Coronary artery (tissue), 2 donors: ENCODE data around the gene ECI2.

Experiments used
- DNase-seq: peaks from one replicate; pipeline ENCODE4 v3.0.0-alpha.2; 2017; ENCODE audit warnings: low spot score
- H3K27ac ChIP-seq, 2 donors: fragments of 200-600 bp; sonication (generic); one replicate each; pipeline ENCODE4 v1.5.1; 2016 to 2019
- H3K4me3 ChIP-seq: fragments of 200-600 bp; sonication (generic); 2 replicates; pipeline ENCODE4 v1.5.1; 2016; ENCODE audit warnings: mild to moderate bottlenecking, moderate library complexity
- TF ChIP-seq, protein P1 (sequence below): fragments of 200-600 bp; sonication (generic); IDR thresholded peaks from one replicate; pipeline ENCODE4 v1.5.1; 2019; ENCODE audit warnings: antibody characterized with exemption

ECI2 gene

GRCh38 chr6:4172368-4172767 lies 37.0 kb upstream of the ECI2 start:
- TF ChIP-seq, protein P1, sequence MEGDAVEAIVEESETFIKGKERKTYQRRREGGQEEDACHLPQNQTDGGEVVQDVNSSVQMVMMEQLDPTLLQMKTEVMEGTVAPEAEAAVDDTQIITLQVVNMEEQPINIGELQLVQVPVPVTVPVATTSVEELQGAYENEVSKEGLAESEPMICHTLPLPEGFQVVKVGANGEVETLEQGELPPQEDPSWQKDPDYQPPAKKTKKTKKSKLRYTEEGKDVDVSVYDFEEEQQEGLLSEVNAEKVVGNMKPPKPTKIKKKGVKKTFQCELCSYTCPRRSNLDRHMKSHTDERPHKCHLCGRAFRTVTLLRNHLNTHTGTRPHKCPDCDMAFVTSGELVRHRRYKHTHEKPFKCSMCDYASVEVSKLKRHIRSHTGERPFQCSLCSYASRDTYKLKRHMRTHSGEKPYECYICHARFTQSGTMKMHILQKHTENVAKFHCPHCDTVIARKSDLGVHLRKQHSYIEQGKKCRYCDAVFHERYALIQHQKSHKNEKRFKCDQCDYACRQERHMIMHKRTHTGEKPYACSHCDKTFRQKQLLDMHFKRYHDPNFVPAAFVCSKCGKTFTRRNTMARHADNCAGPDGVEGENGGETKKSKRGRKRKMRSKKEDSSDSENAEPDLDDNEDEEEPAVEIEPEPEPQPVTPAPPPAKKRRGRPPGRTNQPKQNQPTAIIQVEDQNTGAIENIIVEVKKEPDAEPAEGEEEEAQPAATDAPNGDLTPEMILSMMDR = no peak
- DNase-seq = no peak

DNA sequence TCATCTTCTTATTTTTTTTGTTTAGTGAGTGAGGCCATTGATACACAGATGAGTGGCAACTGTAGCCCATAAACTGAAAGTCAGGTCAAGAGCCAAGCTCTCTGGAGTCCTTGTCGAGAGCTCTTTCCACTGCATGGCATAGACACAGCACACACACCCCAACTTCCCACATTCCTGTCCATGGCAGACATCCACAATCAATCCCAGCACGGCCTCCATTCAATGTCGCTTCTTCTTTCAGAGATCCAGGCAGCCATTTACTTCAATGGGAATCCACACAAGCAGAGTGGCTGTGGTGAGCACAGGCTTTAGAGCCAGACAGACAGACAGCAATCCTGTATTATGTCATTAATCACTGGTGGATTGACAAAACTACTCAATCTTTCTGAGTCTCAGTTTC lies 34.9 kb upstream of the ECI2 start:
- no peak overlapping the region for H3K4me3 ChIP-seq
- TF ChIP-seq, protein P1 = no peak
- DNase-seq = no peak
- H3K27ac ChIP-seq = no peak overlapping the region

More at GRCh38 chr6:4172368-4172767, 37.0 kb upstream of the ECI2 start:
- no peak overlapping the region for H3K27ac ChIP-seq
- no peak overlapping the region for H3K4me3 ChIP-seq

DNA sequence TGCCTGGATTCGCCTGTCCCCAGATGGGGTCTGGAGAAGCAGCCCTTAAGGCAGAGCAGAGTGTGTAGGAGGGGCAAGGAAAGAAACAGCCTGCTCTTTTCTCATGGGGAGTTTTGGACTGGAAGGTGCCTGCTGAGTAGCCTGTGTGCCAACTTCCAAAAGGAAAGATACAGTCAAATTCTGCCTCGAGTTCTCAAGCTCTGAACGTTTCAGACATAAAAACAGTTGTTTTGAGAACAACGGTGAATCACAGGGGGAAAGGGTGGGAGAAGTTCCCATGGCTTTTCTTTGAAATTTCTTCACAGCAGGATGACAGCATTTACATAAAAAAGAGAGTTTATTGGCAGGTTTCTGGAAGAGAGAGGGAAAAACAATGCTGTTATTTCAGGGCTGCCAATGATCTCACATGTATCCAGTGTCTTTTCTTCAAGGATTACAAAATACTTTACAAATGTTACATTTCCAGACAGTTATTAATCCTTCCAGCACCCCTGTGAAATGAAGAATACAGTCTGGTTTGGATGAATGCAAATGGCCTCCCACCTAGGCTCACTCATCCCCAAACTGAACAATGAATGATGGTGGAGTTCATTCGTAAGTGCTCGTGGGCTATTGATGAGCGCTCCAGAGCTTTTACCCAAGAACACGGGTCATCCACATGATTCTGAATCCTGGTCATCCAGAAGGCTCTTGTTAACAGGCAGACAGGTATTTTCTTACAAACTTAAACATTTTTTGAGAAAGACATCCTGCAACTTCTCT lies 33.8 kb upstream of the ECI2 start:
- no peak overlapping the region for H3K4me3 ChIP-seq
- no peak for DNase-seq
- H3K27ac ChIP-seq = no peak overlapping the region
- TF ChIP-seq, protein P1 = no peak

DNA sequence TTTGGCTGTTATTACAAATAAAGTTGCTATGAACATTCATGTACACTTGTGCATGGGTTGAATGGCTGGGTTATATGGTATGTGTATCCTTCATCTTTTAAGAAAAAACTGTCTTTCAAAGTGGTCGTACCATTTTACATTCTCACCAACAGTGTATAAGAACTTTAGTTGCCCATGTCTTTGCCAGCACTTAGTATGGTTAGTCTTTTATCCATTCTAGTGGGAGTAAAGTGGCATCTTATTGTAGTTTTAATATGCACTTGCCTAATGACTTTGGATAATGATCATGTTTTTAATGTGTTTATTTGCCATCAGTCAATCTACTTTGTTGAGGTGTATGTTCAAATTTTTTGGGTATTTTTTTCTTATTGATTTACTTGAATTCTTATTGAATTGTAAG lies 32.5 kb upstream of the ECI2 start:
- DNase-seq = no peak
- TF ChIP-seq, protein P1 = no peak
- no peak overlapping the region for H3K4me3 ChIP-seq
- H3K27ac ChIP-seq = no peak overlapping the region

GRCh38 chr6:4167123-4167522 lies 31.7 kb upstream of the ECI2 start:
- TF ChIP-seq, protein P1 = no peak
- Histone ChIP-seq H3K27ac (no peak overlapping the region), H3K4me3 (no peak overlapping the region)
- DNase-seq = no peak

DNA sequence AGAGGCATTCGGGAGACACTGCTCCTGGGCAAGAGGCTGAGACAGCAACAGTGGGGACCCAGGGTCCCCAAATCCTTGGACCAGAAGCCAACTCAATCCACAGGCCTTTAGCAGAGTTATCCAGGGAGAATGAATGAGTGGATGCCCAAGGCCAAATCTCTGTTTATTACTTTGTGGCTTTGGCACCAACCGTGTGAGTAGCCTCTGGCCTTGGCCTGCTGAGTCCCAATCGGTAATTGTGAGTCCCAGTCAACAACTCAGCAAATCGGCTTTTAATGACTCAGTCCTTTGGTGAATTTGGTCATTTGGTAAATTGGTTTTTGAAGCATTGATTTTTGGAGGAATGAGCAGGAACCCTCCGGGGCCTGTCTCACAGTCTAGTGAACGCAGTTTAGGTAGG lies 29.1 kb upstream of the ECI2 start:
- DNase-seq = no peak
- Histone ChIP-seq H3K27ac (no peak overlapping the region), H3K4me3 (no peak overlapping the region)
- TF ChIP-seq, protein P1 = no peak

DNA sequence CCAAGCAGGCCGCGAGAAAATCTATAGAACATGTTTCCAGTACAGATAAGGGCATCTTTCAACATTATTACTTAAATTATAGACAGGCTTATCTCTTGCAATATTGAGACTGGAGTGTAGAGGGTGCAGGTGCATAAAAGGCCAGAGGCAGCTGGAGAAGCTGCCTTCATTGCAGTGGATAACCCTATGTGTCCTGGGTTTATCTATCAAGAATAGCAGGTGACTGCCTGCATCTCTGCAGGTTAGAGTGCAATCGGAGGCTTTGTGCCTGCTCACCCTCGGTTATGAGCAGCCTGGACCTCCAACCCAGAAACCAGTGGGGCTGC lies 28.7 kb upstream of the ECI2 start:
- Histone ChIP-seq H3K4me3 (no peak overlapping the region), H3K27ac (no peak overlapping the region)
- TF ChIP-seq, protein P1 = no peak
- DNase-seq = no peak
